Stomach (tissue), 4 donors: ENCODE data around the gene CCNK.

Experiments
- CTCF ChIP-seq, 7 experiments: fragments of 450-650 bp in 4 of 7; fragments of 200-600 bp in 3 of 7; sonication (generic) in 3 of 7; IDR thresholded peaks; one replicate each; pipeline ENCODE4 v1.5.1; 2016 to 2019; ENCODE audit warnings: antibody characterized with exemption in 7 of 7, control low read depth in 2 of 7, mild to moderate bottlenecking in 1 of 7
- POLR2A ChIP-seq, 4 donors: fragments of 450-650 bp; IDR thresholded peaks; one replicate each; pipeline ENCODE4 v1.6.1; 2016; ENCODE audit warnings: antibody characterized with exemption in 4 of 4, control low read depth in 2 of 4, mild to moderate bottlenecking in 1 of 4, moderate library complexity in 1 of 4
- POLR2AphosphoS5 ChIP-seq, 3 donors: sonication (generic); formaldehyde crosslinking; IDR thresholded peaks; one replicate each; pipeline ENCODE4 v1.6.1; 2016; ENCODE audit warnings: antibody characterized with exemption in 3 of 3

GRCh38 chr14:99450266-99450665, 30.9 kb upstream of the CCNK start:
- TF ChIP-seq CTCF (IDR thresholded peaks at IDR 0.05) (no peak), POLR2AphosphoS5 (IDR thresholded peaks at IDR 0.05) (no peak), POLR2A (IDR thresholded peaks at IDR 0.05) (no peak)
